ENCODE results near the gene ARHGEF19. TPM values are rescaled to one million over a fixed set of nuclear protein-coding genes. Genes with fewer than 3 reads are reported as not detected.

Gene ARHGEF19
- total RNA-seq, 1 experiment from 2014 or later: 38.5 TPM

- no peak for TF ChIP-seq EZH2 (IDR thresholded peaks at IDR 0.05; ENCODE audit: low read depth)
- TF ChIP-seq, protein P1, sequence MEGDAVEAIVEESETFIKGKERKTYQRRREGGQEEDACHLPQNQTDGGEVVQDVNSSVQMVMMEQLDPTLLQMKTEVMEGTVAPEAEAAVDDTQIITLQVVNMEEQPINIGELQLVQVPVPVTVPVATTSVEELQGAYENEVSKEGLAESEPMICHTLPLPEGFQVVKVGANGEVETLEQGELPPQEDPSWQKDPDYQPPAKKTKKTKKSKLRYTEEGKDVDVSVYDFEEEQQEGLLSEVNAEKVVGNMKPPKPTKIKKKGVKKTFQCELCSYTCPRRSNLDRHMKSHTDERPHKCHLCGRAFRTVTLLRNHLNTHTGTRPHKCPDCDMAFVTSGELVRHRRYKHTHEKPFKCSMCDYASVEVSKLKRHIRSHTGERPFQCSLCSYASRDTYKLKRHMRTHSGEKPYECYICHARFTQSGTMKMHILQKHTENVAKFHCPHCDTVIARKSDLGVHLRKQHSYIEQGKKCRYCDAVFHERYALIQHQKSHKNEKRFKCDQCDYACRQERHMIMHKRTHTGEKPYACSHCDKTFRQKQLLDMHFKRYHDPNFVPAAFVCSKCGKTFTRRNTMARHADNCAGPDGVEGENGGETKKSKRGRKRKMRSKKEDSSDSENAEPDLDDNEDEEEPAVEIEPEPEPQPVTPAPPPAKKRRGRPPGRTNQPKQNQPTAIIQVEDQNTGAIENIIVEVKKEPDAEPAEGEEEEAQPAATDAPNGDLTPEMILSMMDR (conservative IDR thresholded peaks at IDR 0.05): no peak
- Histone ChIP-seq H2AFZ (no peak overlapping the region), H3K9me2 (ENCODE audit: insufficient read depth) (no peaks in the 10 kb centered on the region), H3K4me1 (replicated peaks; ENCODE audit: insufficient read depth) (peaks cover 5% of the 10 kb centered on the region), H3K9me3 (ENCODE audit: insufficient read depth, low read depth) (no peaks in the 10 kb centered on the region), H3K4me2 (no peak overlapping the region), H3K79me2 (ENCODE audit: low read depth) (no peaks in the 10 kb centered on the region), H3K4me3 (no peak overlapping the region), H3K36me3 (ENCODE audit: low read depth) (no peaks in the 10 kb centered on the region), H3K27me3 (ENCODE audit: insufficient read depth, low read depth) (no peaks in the 10 kb centered on the region), H4K20me1 (ENCODE audit: insufficient read depth) (no peaks in the 10 kb centered on the region), H3K27ac (no peak overlapping the region), H3F3A (ENCODE audit: insufficient read depth, low read depth) (peaks cover 3% of the 10 kb centered on the region; the same call in 1 of the 2 replicates)
- POLR2A ChIA-PET (ENCODE audit: unreplicated experiment): no interaction called here
- intact Hi-C loops (cut with micrococcal nuclease; ENCODE audit: unreplicated experiment): no loop called here
- CTCF ChIA-PET: no interaction called here
- DNase-seq: no peak
- BruUV-seq (replicated peaks): no TSS peak
These were observed 19.2 kb upstream of the ARHGEF19 start for GRCh38 chr1:16231331-16232315.

- DNase-seq: no peak
- CTCF ChIA-PET: no interaction called here
- BruUV-seq (replicated peaks): no TSS peak
These were observed 18.3 kb upstream of the ARHGEF19 start for GRCh38 chr1:16230744-16231143.

DNA sequence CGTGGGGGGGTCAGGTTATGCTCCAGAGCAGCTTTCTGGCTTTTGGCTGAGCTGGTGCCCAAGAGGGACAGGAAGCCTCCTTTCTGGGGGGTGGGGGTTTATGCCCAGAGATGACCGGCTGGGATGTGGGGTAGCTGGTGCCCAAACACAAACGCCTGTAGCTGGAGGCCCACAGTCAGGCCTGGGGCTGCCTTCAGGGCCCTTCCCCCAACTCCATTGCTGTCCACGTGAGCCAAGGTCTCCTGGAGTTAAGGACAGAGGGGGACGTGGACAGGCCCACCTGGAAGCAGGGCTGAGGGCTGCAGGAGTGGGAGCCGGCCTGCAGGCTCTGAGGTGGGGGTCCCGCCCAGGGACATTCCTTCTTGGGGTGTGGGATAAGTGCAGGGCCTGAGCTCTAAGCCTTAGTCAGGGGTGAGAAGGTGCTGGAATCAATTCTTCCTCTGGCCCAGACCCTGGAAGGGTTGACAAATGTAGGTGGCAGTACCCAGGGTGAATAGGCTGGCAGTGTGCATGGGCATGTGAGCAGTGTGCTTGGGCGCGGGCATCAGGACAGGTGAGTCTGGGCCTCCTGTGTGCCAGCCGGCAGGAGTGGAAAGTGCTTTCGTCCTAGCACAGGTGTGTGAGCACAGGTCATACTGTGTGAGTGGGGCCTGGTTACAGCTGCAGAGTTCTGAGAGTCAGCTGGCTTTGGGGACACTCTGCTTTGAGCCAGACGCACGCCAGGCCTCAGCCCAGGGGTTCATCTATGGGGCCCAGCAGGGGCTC, 17.7 kb upstream of the ARHGEF19 start:
- POLR2A ChIA-PET (ENCODE audit: unreplicated experiment): no interaction called here
- Histone ChIP-seq H3K27me3 (ENCODE audit: insufficient read depth, low read depth) (no peaks in the 10 kb centered on the region), H3K4me2 (no peak overlapping the region), H3K9me3 (ENCODE audit: insufficient read depth, low read depth) (no peaks in the 10 kb centered on the region), H3K27ac (no peak overlapping the region), H3K4me1 (replicated peaks; ENCODE audit: insufficient read depth) (no peaks in the 10 kb centered on the region), H2AFZ (no peak overlapping the region), H3K4me3 (no peak overlapping the region), H4K20me1 (ENCODE audit: insufficient read depth) (no peaks in the 10 kb centered on the region), H3K79me2 (ENCODE audit: low read depth) (no peaks in the 10 kb centered on the region), H3K36me3 (ENCODE audit: low read depth) (no peaks in the 10 kb centered on the region), H3F3A (ENCODE audit: insufficient read depth, low read depth) (no peaks in the 10 kb centered on the region), H3K9me2 (ENCODE audit: insufficient read depth) (no peaks in the 10 kb centered on the region)
- CTCF ChIA-PET: no interaction called here
- TF ChIP-seq EZH2 (IDR thresholded peaks at IDR 0.05; ENCODE audit: low read depth): no peak
- TF ChIP-seq, protein P1 (conservative IDR thresholded peaks at IDR 0.05): no peak
- no peak for DNase-seq
- no TSS peak for BruUV-seq (replicated peaks)
- intact Hi-C loops (cut with micrococcal nuclease; ENCODE audit: unreplicated experiment): no loop called here

More at GRCh38 chr1:16230744-16231143, 18.3 kb upstream of the ARHGEF19 start:
- Histone ChIP-seq H3K79me2 (ENCODE audit: low read depth) (no peaks in the 10 kb centered on the region), H3K27me3 (ENCODE audit: insufficient read depth, low read depth) (no peaks in the 10 kb centered on the region), H3K9me3 (ENCODE audit: insufficient read depth, low read depth) (no peaks in the 10 kb centered on the region), H3K4me2 (no peak overlapping the region), H3K4me3 (no peak overlapping the region), H3K9me2 (ENCODE audit: insufficient read depth) (no peaks in the 10 kb centered on the region), H4K20me1 (ENCODE audit: insufficient read depth) (no peaks in the 10 kb centered on the region), H3K4me1 (replicated peaks; ENCODE audit: insufficient read depth) (peaks cover 2% of the 10 kb centered on the region), H3F3A (ENCODE audit: insufficient read depth, low read depth) (no peaks in the 10 kb centered on the region), H3K36me3 (ENCODE audit: low read depth) (no peaks in the 10 kb centered on the region), H2AFZ (no peak overlapping the region), H3K27ac (no peak overlapping the region)
- POLR2A ChIA-PET (ENCODE audit: unreplicated experiment): no interaction called here
- TF ChIP-seq EZH2 (IDR thresholded peaks at IDR 0.05; ENCODE audit: low read depth): no peak
- TF ChIP-seq, protein P1 (conservative IDR thresholded peaks at IDR 0.05): no peak
- intact Hi-C loops (cut with micrococcal nuclease; ENCODE audit: unreplicated experiment): no loop called here
